T-cell (primary cell): Measurements from ENCODE around the gene POLE. TPM values are rescaled to one million over a fixed set of nuclear protein-coding genes. Genes with fewer than 3 reads are reported as not detected.

Experiments
- ATAC-seq, 4 experiments: fragments of 200-7000 bp in 3 of 4; fragments of 150-1000 bp in 1 of 4; cut with Tn5 transposase; replicated peaks in 1 of 4; 1 replicate in 3 of 4; 2 replicates in 1 of 4; pipeline ENCODE4 v1.10.0; 2021; ENCODE audit warnings: moderate library complexity in 3 of 4, mild to moderate bottlenecking in 2 of 4, moderate number of reproducible peaks in 1 of 4
- CTCF ChIA-PET, 2 donors: fragments of 300-600 bp; sonication (Branson Sonifier 250); formaldehyde crosslinking; loops; one replicate each; lab custom pipeline; 2022; ENCODE audit warnings: antibody characterized with exemption in 2 of 2; lab: Charles Lee
- POLR2A ChIA-PET, 2 donors: fragments of 300-600 bp; sonication (Branson Sonifier 250); formaldehyde crosslinking; loops; one replicate each; lab custom pipeline; 2022; ENCODE audit warnings: antibody characterized with exemption in 2 of 2; lab: Charles Lee
- DNase-seq, 35 experiments: peaks; one replicate each; pipeline versions ENCODE4 v3.0.0 to v3.0.0-alpha.2; 2013 to 2023
- H3K27ac ChIP-seq: one replicate; pipeline ENCODE4 v1.5.1; 2013; ENCODE audit warnings: low read length
- H3K27me3 ChIP-seq, 2 experiments: replicated peaks in 1 of 2; 1 replicate in 1 of 2; 2 replicates in 1 of 2; pipeline versions ENCODE4 v1.6.1 to v1.7.0; 2013; ENCODE audit warnings: low read length in 1 of 2, mixed read lengths in 1 of 2; ENCODE audit not compliant: control insufficient read depth in 2 of 2, insufficient read depth in 2 of 2; ENCODE audit errors: extremely low read depth in 1 of 2
- H3K36me3 ChIP-seq, 2 donors: 1 replicate in 1 of 2; 2 replicates in 1 of 2; pipeline versions ENCODE4 v1.6.1 to v1.7.0; 2013; ENCODE audit warnings: low read length in 1 of 2; ENCODE audit not compliant: control insufficient read depth in 2 of 2, insufficient read depth in 1 of 2; ENCODE audit errors: extremely low read depth in 1 of 2
- H3K4me1 ChIP-seq, 2 experiments: 1 replicate in 1 of 2; 2 replicates in 1 of 2; pipeline versions ENCODE4 v1.6.1 to v1.7.0; 2013; ENCODE audit warnings: low read length in 2 of 2, mixed read lengths in 1 of 2; ENCODE audit not compliant: insufficient read depth in 2 of 2, control insufficient read depth in 1 of 2; ENCODE audit errors: extremely low read depth in 1 of 2
- H3K4me3 ChIP-seq, 2 donors: 1 replicate in 1 of 2; 2 replicates in 1 of 2; pipeline versions ENCODE4 v1.5.1 to v1.7.0; 2013; ENCODE audit warnings: mild to moderate bottlenecking in 2 of 2, low read length in 1 of 2, moderate library complexity in 1 of 2; ENCODE audit not compliant: control insufficient read depth in 1 of 2; ENCODE audit errors: extremely low read depth in 1 of 2
- H3K9me3 ChIP-seq: 2 replicates; pipeline ENCODE4 v1.7.0; 2013
- H3K27ac Mint-ChIP-seq, 2 donors: one replicate each; pipeline ENCODE4 v1.8.0; 2020 to 2021; ENCODE audit warnings: mild to moderate bottlenecking in 2 of 2, mixed read lengths in 2 of 2
- H3K27me3 Mint-ChIP-seq, 2 donors: one replicate each; pipeline ENCODE4 v1.8.0; 2021 to 2022; ENCODE audit warnings: mixed read lengths in 2 of 2
- H3K36me3 Mint-ChIP-seq: one replicate; pipeline ENCODE4 v1.8.0; 2021; ENCODE audit warnings: mixed read lengths
- H3K4me1 Mint-ChIP-seq, 3 donors: one replicate each; pipeline ENCODE4 v1.8.0; 2020 to 2022; ENCODE audit warnings: mixed read lengths in 3 of 3, mild to moderate bottlenecking in 1 of 3
- H3K4me3 Mint-ChIP-seq, 3 donors: one replicate each; pipeline ENCODE4 v1.8.0; 2020 to 2022; ENCODE audit warnings: mild to moderate bottlenecking in 3 of 3, mixed read lengths in 3 of 3, moderate library complexity in 3 of 3
- H3K9me3 Mint-ChIP-seq, 3 donors: one replicate each; pipeline ENCODE4 v1.8.0; 2020 to 2022; ENCODE audit warnings: mixed read lengths in 3 of 3
- WGBS: methylation state at CpG from one replicate; pipeline ENCODE4 v1.1.5; 2013; ENCODE audit warnings: missing lambda C conversion rate; ENCODE audit not compliant: insufficient coverage; 5-methylcytosine and 5-hydroxymethylcytosine counted together
- total RNA-seq, 35 experiments: library from RNA in 6 of 35; stranded (reverse) in 6 of 35; fragments of 120-200 nt in 1 of 35; gene quantifications; one replicate each; pipeline versions ENCODE4 v1.2.1 to v1.2.4 and lab custom pipeline; 2013 to 2026

Gene POLE
- total RNA-seq, 5 donors from 2014 or later (not counting 1 experiment from before 2014, with no cell fraction given), result 43.6 to 70.4 (median 66.1) TPM

- Histone ChIP-seq H3K36me3 (peaks cover 24 to 39% of the 10 kb centered on the region in 2 donors), H3K4me1 (no peaks in the 10 kb centered on the region), H3K27ac (no peak overlapping the region), H3K4me3 (no peak overlapping the region), H3K27me3 (no peaks in the 10 kb centered on the region), H3K9me3 (no peaks in the 10 kb centered on the region)
- DNase-seq (no peak), ATAC-seq (no peak)
- Mint-ChIP-seq H3K27ac (no peak overlapping the region), H3K9me3 (no peaks in the 10 kb centered on the region), H3K4me1 (peaks cover 0 to 4% (median 0%) of the 10 kb centered on the region in 3 donors), H3K4me3 (no peak overlapping the region), H3K36me3 (peaks cover 51% of the 10 kb centered on the region), H3K27me3 (no peaks in the 10 kb centered on the region)
- ChIA-PET POLR2A (no interaction called here), CTCF (no interaction called here)
- 98% methylated on average over 19 of the region's 28 CpGs for WGBS
Measured at GRCh38 chr12:132641811-132642650, 45.1 kb downstream of the POLE start.

GRCh38 chr12:132640936-132641335, 46.2 kb downstream of the POLE start:
- H3K4me3 ChIP-seq, result no peak overlapping the region
- no peaks in the 10 kb centered on the region for H3K9me3 Mint-ChIP-seq
- no peaks in the 10 kb centered on the region for H3K27me3 ChIP-seq
- peaks cover 22 to 47% of the 10 kb centered on the region in 2 donors for H3K36me3 ChIP-seq
- H3K4me1 Mint-ChIP-seq, result peaks cover 0 to 4% (median 0%) of the 10 kb centered on the region in 3 donors
- H3K27ac ChIP-seq, result no peak overlapping the region
- no peaks in the 10 kb centered on the region for H3K9me3 ChIP-seq
- WGBS, result 74% methylated on average over 8 of the region's 10 CpGs
- ATAC-seq (no peak), DNase-seq (no peak)
- H3K27ac Mint-ChIP-seq, result no peak overlapping the region
- no peaks in the 10 kb centered on the region for H3K27me3 Mint-ChIP-seq
- CTCF ChIA-PET, result no interaction called here
- POLR2A ChIA-PET, result no interaction called here
- no peaks in the 10 kb centered on the region for H3K4me1 ChIP-seq
- H3K36me3 Mint-ChIP-seq, result peaks cover 49% of the 10 kb centered on the region
- H3K4me3 Mint-ChIP-seq, result no peak overlapping the region

GRCh38 chr12:132639956-132640520, 47.1 kb downstream of the POLE start:
- Histone ChIP-seq H3K4me3 (no peak overlapping the region), H3K36me3 (peaks cover 28 to 54% of the 10 kb centered on the region in 2 donors), H3K9me3 (no peaks in the 10 kb centered on the region), H3K27ac (no peak overlapping the region), H3K4me1 (no peaks in the 10 kb centered on the region), H3K27me3 (no peaks in the 10 kb centered on the region)
- WGBS, result 97% methylated on average over 8 of the region's 12 CpGs
- Mint-ChIP-seq H3K9me3 (no peaks in the 10 kb centered on the region), H3K4me3 (no peak overlapping the region), H3K4me1 (peaks cover 0 to 4% (median 0%) of the 10 kb centered on the region in 3 donors), H3K27me3 (no peaks in the 10 kb centered on the region), H3K27ac (no peak overlapping the region), H3K36me3 (peaks cover 56% of the 10 kb centered on the region)
- DNase-seq (no peak), ATAC-seq (no peak)
- CTCF ChIA-PET, result no interaction called here
- POLR2A ChIA-PET, result no interaction called here

- Histone ChIP-seq H3K36me3 (peaks cover 37 to 58% of the 10 kb centered on the region in 2 donors), H3K27ac (no peak overlapping the region), H3K27me3 (no peaks in the 10 kb centered on the region), H3K4me3 (no peak overlapping the region), H3K9me3 (no peaks in the 10 kb centered on the region), H3K4me1 (no peaks in the 10 kb centered on the region)
- WGBS, result 97% methylated on average over 14 of the region's 25 CpGs
- Mint-ChIP-seq H3K9me3 (no peaks in the 10 kb centered on the region), H3K27me3 (no peaks in the 10 kb centered on the region), H3K4me1 (peaks cover 0 to 4% (median 0%) of the 10 kb centered on the region in 3 donors), H3K27ac (no peak overlapping the region), H3K36me3 (peaks cover 66% of the 10 kb centered on the region), H3K4me3 (no peak overlapping the region)
- DNase-seq (peak in 1 of 35 experiments; percentile 19), ATAC-seq (no peak)
- POLR2A ChIA-PET, result no interaction called here
- CTCF ChIA-PET, result interaction anchor here in 1 of 2 donors (0.6 kb wide), 1 partner anchor 123 kb away, joined by 3 read pairs; no protein-coding TSS in a partner anchor
Measured at GRCh38 chr12:132638541-132639408, 48.4 kb downstream of the POLE start.

GRCh38 chr12:132637811-132638210, 49.3 kb downstream of the POLE start:
- Mint-ChIP-seq H3K27ac (no peak overlapping the region), H3K9me3 (no peaks in the 10 kb centered on the region), H3K27me3 (no peaks in the 10 kb centered on the region), H3K36me3 (peaks cover 64% of the 10 kb centered on the region), H3K4me1 (peaks cover 0 to 4% (median 0%) of the 10 kb centered on the region in 3 donors), H3K4me3 (no peak overlapping the region)
- H3K9me3 ChIP-seq, result no peaks in the 10 kb centered on the region
- no peak overlapping the region for H3K27ac ChIP-seq
- no peaks in the 10 kb centered on the region for H3K27me3 ChIP-seq
- no peak overlapping the region for H3K4me3 ChIP-seq
- POLR2A ChIA-PET, result no interaction called here
- CTCF ChIA-PET, result no interaction called here
- H3K36me3 ChIP-seq, result peaks cover 33 to 54% of the 10 kb centered on the region in 2 donors
- DNase-seq (no peak), ATAC-seq (no peak)
- no peaks in the 10 kb centered on the region for H3K4me1 ChIP-seq
- 87% methylated on average over 16 of the region's 18 CpGs for WGBS
